IgD-negative memory B cell (primary cell): ENCODE results near the gene ATOH8. TPM values are rescaled to one million over a fixed set of nuclear protein-coding genes. Genes with fewer than 3 reads are reported as not detected.
A peak's percentile ranks its signal among the peaks of the same experiment; 100 is the strongest.
"Not testable (repeated sequence)": the region's sequence is repeated elsewhere in the genome, so short reads cannot be mapped to it uniquely, and the experiment has no call there.

ENCODE experiments used
- H3K27ac Mint-ChIP-seq, 3 donors: one replicate each; pipeline ENCODE4 v1.8.0; 2020 to 2022; ENCODE audit warnings: mild to moderate bottlenecking in 3 of 3, mixed read lengths in 3 of 3, moderate library complexity in 1 of 3
- H3K27me3 Mint-ChIP-seq: one replicate; pipeline ENCODE4 v1.8.0; 2021; ENCODE audit warnings: mixed read lengths
- H3K36me3 Mint-ChIP-seq: one replicate; pipeline ENCODE4 v1.8.0; 2020; ENCODE audit warnings: mild to moderate bottlenecking, mixed read lengths
- H3K4me1 Mint-ChIP-seq, 3 donors: one replicate each; pipeline ENCODE4 v1.8.0; 2020 to 2022; ENCODE audit warnings: mixed read lengths in 3 of 3, mild to moderate bottlenecking in 1 of 3
- H3K4me3 Mint-ChIP-seq, 4 donors: one replicate each; pipeline ENCODE4 v1.8.0; 2020 to 2022; ENCODE audit warnings: mild to moderate bottlenecking in 4 of 4, mixed read lengths in 4 of 4, moderate library complexity in 3 of 4
- H3K9me3 Mint-ChIP-seq, 3 donors: one replicate each; pipeline ENCODE4 v1.8.0; 2020 to 2021; ENCODE audit warnings: mixed read lengths in 3 of 3, mild to moderate bottlenecking in 1 of 3
- polyA plus RNA-seq: library from polyadenylated mRNA; unstranded; fragments of 300-500 nt; fragmentation: Illumina TruSeq; gene quantifications from one replicate; pipeline ENCODE4 v1.2.3, GENCODE V29; 2021

Gene ATOH8
- polyA plus RNA-seq, 1 donor from 2014 or later: not detected

GRCh38 chr2:85712849-85713612, 40.8 kb upstream of the ATOH8 start:
- Mint-ChIP-seq H3K4me1 (peaks cover 0 to 2% (median 0%) of the 10 kb centered on the region in 3 donors), H3K27me3 (peaks cover 20% of the 10 kb centered on the region)

GRCh38 chr2:85713836-85714235, 40.0 kb upstream of the ATOH8 start:
- Mint-ChIP-seq H3K4me3 (no peak overlapping the region), H3K27me3 (peaks cover 20% of the 10 kb centered on the region)

More at GRCh38 chr2:85712849-85713612, 40.8 kb upstream of the ATOH8 start:
- no peaks in the 10 kb centered on the region for H3K9me3 Mint-ChIP-seq
- no peaks in the 10 kb centered on the region for H3K36me3 Mint-ChIP-seq
- H3K27ac Mint-ChIP-seq: no peak overlapping the region
- H3K4me3 Mint-ChIP-seq: no peak overlapping the region

GRCh38 chr2:85714421-85714820, 39.4 kb upstream of the ATOH8 start:
- peaks cover 20% of the 10 kb centered on the region for H3K27me3 Mint-ChIP-seq
- not testable (repeated sequence) for H3K36me3 Mint-ChIP-seq, H3K27ac Mint-ChIP-seq, H3K4me1 Mint-ChIP-seq, H3K4me3 Mint-ChIP-seq, H3K9me3 Mint-ChIP-seq

More at GRCh38 chr2:85713836-85714235, 40.0 kb upstream of the ATOH8 start:
- peaks cover 0 to 2% (median 0%) of the 10 kb centered on the region in 3 donors for H3K4me1 Mint-ChIP-seq
- H3K27ac Mint-ChIP-seq: no peak overlapping the region
- no peaks in the 10 kb centered on the region for H3K36me3 Mint-ChIP-seq
- no peaks in the 10 kb centered on the region for H3K9me3 Mint-ChIP-seq

DNA sequence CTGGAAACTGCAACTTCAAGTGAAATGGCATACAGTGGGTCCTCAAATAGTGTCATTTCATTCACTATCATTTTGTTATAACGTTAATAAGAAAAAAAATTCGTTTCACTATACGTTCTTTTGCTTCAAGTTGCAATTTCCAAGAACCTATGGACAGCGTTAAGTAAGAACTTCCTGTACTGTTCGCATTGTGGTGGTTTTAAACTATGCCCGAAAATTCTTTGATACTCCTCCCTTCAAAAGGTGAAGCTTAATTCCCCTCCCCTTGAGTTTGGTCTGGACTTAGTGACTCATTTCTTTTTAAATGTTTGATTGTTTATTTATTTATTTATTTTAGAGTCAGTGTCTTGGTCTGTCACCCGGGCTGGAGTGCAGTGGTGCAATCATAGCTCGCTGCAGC, 39.0 kb upstream of the ATOH8 start:
- Mint-ChIP-seq H3K4me3 (no peak overlapping the region), H3K36me3 (no peaks in the 10 kb centered on the region), H3K27ac (no peak overlapping the region), H3K27me3 (peaks cover 20% of the 10 kb centered on the region), H3K4me1 (peaks cover 0 to under 1% (median 0%) of the 10 kb centered on the region in 3 donors), H3K9me3 (no peaks in the 10 kb centered on the region)

GRCh38 chr2:85716346-85716914, 37.4 kb upstream of the ATOH8 start:
- Mint-ChIP-seq H3K4me1 (no peaks in the 10 kb centered on the region), H3K27ac (no peak overlapping the region), H3K9me3 (peaks cover 0 to 5% (median 0%) of the 10 kb centered on the region in 3 donors), H3K36me3 (peaks cover 2% of the 10 kb centered on the region), H3K27me3 (peaks cover 15% of the 10 kb centered on the region), H3K4me3 (no peak overlapping the region)

GRCh38 chr2:85717308-85718008, 36.3 kb upstream of the ATOH8 start:
- Mint-ChIP-seq H3K27me3 (peaks cover 10% of the 10 kb centered on the region), H3K36me3 (peaks cover 2% of the 10 kb centered on the region), H3K4me1 (no peaks in the 10 kb centered on the region), H3K4me3 (no peak overlapping the region), H3K9me3 (peaks cover 0 to 5% (median 0%) of the 10 kb centered on the region in 3 donors), H3K27ac (no peak overlapping the region)

- peaks cover 10% of the 10 kb centered on the region for H3K27me3 Mint-ChIP-seq
- no peak overlapping the region for H3K27ac Mint-ChIP-seq
- H3K36me3 Mint-ChIP-seq: peaks cover 2% of the 10 kb centered on the region
- H3K4me3 Mint-ChIP-seq: no peak overlapping the region
- H3K9me3 Mint-ChIP-seq: peaks cover 0 to 5% (median 0%) of the 10 kb centered on the region in 3 donors
- no peaks in the 10 kb centered on the region for H3K4me1 Mint-ChIP-seq
Measured at GRCh38 chr2:85718009-85718391, 35.8 kb upstream of the ATOH8 start.

- H3K4me3 Mint-ChIP-seq: no peak overlapping the region
- peaks cover 0 to 5% (median 0%) of the 10 kb centered on the region in 3 donors for H3K9me3 Mint-ChIP-seq
- no peak overlapping the region for H3K27ac Mint-ChIP-seq
- H3K4me1 Mint-ChIP-seq: no peaks in the 10 kb centered on the region
- peaks cover 10% of the 10 kb centered on the region for H3K27me3 Mint-ChIP-seq
- peaks cover 2% of the 10 kb centered on the region for H3K36me3 Mint-ChIP-seq
Measured at GRCh38 chr2:85718885-85719492, 34.8 kb upstream of the ATOH8 start.

GRCh38 chr2:85719609-85720240, 34.1 kb upstream of the ATOH8 start:
- no peak overlapping the region for H3K4me3 Mint-ChIP-seq
- H3K27ac Mint-ChIP-seq: peak overlapping the region in 1 of 3 donors; percentile 41
- H3K36me3 Mint-ChIP-seq: peaks cover 2% of the 10 kb centered on the region
- H3K9me3 Mint-ChIP-seq: peaks cover 0 to 5% (median 0%) of the 10 kb centered on the region in 3 donors
- H3K4me1 Mint-ChIP-seq: no peaks in the 10 kb centered on the region
- H3K27me3 Mint-ChIP-seq: peaks cover 7% of the 10 kb centered on the region

- no peaks in the 10 kb centered on the region for H3K4me1 Mint-ChIP-seq
Measured at GRCh38 chr2:85720533-85720932, 33.3 kb upstream of the ATOH8 start.

GRCh38 chr2:85721641-85722040, 32.1 kb upstream of the ATOH8 start:
- H3K27me3 Mint-ChIP-seq: peaks cover 7% of the 10 kb centered on the region
- H3K9me3 Mint-ChIP-seq: peaks cover 0 to 5% (median 0%) of the 10 kb centered on the region in 3 donors
- H3K36me3 Mint-ChIP-seq: peaks cover 2% of the 10 kb centered on the region
- no peak overlapping the region for H3K27ac Mint-ChIP-seq
- H3K4me3 Mint-ChIP-seq: no peak overlapping the region
- H3K4me1 Mint-ChIP-seq: no peaks in the 10 kb centered on the region

More at GRCh38 chr2:85720533-85720932, 33.3 kb upstream of the ATOH8 start:
- H3K9me3 Mint-ChIP-seq: peaks cover 0 to 5% (median 0%) of the 10 kb centered on the region in 3 donors
- H3K36me3 Mint-ChIP-seq: peaks cover 2% of the 10 kb centered on the region
- no peak overlapping the region for H3K4me3 Mint-ChIP-seq
- no peak overlapping the region for H3K27ac Mint-ChIP-seq
- peaks cover 6% of the 10 kb centered on the region for H3K27me3 Mint-ChIP-seq

DNA sequence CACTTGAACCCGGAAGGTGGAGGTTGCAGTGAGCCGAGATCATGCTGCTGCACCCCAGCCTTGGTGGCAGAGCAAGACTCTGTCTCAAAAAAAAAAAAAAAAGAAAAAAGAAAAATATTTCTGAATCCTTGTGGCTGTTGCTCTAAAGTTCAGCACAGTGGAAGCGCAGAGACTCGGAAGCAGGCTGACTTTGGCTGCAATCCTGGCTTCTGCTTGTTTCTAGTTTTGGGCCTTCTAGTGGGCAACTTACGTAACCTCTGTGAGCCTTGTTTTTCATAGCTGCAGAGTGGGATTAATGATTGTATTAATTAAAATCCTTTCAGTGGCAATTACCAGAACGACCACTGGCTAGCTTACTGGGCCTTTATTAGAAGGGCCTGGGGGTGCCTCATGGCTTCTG, 31.3 kb upstream of the ATOH8 start:
- no peak overlapping the region for H3K27ac Mint-ChIP-seq
- H3K4me3 Mint-ChIP-seq: no peak overlapping the region
- H3K27me3 Mint-ChIP-seq: peaks cover 3% of the 10 kb centered on the region
- peaks cover 0 to 5% (median 0%) of the 10 kb centered on the region in 3 donors for H3K9me3 Mint-ChIP-seq
- peaks cover 2% of the 10 kb centered on the region for H3K36me3 Mint-ChIP-seq
- H3K4me1 Mint-ChIP-seq: no peaks in the 10 kb centered on the region

DNA sequence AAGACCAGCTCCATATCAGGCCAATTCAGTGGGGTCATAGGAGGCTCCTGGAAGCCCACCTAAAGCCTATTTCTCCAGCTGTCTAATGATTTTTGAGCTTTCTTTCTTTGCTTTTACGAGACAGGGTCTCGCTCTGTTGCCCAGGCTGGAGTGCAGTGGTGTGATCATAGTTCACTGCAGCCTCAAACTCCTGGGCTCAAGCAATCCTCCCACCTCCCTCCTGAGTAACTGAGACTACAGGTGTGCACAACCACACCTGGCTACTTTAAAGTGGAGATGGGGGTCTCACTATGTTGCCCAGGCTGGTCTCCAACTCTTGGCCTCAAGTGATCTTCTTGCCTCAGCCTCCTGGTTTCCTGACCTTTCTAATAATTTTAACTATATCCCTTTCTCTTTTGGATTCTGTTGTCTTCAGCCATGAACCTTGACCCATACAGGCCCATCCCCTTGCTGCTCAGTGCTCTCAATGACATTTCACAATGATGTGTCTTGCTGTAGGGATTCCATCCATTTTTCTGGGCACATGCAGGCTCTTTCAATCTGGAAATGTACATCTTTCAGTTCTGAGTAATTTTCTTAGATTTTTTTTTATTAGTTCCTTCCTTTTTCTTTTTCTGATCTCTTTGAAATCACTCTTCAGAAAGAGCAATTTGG, 30.0 kb upstream of the ATOH8 start:
- no peak overlapping the region for H3K4me3 Mint-ChIP-seq
- H3K4me1 Mint-ChIP-seq: no peaks in the 10 kb centered on the region
- peaks cover 9% of the 10 kb centered on the region for H3K27me3 Mint-ChIP-seq
- H3K9me3 Mint-ChIP-seq: peaks cover 0 to 5% (median 0%) of the 10 kb centered on the region in 3 donors
- H3K36me3 Mint-ChIP-seq: peaks cover 2% of the 10 kb centered on the region
- H3K27ac Mint-ChIP-seq: no peak overlapping the region

DNA sequence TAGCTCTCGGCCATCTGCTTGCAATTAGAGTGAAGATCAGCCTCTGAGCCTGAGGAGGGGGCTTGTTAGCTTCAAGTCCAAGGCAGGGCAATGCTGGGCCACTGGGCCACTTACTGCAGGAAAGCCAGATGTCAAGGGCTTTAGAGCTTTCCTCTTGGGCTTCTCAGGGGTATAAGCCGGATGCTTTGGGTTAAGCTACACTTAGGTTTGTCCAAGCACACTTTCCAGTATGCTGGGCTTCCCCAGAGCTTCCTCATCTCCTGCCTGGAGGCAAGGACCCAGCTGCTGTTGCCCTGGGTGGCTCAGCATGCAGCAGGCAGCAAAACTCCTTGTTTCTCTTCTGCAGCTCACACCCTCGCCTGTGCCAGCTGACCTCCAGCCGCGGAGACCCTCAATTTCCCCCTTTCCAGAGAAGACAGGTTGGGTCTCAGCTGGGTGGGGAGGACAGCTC, 29.0 kb upstream of the ATOH8 start:
- peaks cover 2% of the 10 kb centered on the region for H3K36me3 Mint-ChIP-seq
- no peaks in the 10 kb centered on the region for H3K4me1 Mint-ChIP-seq
- H3K9me3 Mint-ChIP-seq: peaks cover 0 to 5% (median 0%) of the 10 kb centered on the region in 3 donors
- H3K27me3 Mint-ChIP-seq: peaks cover 14% of the 10 kb centered on the region
- no peak overlapping the region for H3K27ac Mint-ChIP-seq
- H3K4me3 Mint-ChIP-seq: no peak overlapping the region
